Middle frontal gyrus (tissue), 1 donor: ENCODE measurements around the gene SENP5.
A peak's percentile ranks its signal among the peaks of the same experiment; 100 is the strongest.
"Not testable (repeated sequence)": the region's sequence is repeated elsewhere in the genome, so short reads cannot be mapped to it uniquely, and the experiment has no call there.

ENCODE experiments used
- DNase-seq: peaks from one replicate; pipeline ENCODE4 v3.0.0-alpha.2; 2015; ENCODE audit warnings: low spot score; ENCODE audit errors: extremely low spot score

SENP5 gene, protein sequence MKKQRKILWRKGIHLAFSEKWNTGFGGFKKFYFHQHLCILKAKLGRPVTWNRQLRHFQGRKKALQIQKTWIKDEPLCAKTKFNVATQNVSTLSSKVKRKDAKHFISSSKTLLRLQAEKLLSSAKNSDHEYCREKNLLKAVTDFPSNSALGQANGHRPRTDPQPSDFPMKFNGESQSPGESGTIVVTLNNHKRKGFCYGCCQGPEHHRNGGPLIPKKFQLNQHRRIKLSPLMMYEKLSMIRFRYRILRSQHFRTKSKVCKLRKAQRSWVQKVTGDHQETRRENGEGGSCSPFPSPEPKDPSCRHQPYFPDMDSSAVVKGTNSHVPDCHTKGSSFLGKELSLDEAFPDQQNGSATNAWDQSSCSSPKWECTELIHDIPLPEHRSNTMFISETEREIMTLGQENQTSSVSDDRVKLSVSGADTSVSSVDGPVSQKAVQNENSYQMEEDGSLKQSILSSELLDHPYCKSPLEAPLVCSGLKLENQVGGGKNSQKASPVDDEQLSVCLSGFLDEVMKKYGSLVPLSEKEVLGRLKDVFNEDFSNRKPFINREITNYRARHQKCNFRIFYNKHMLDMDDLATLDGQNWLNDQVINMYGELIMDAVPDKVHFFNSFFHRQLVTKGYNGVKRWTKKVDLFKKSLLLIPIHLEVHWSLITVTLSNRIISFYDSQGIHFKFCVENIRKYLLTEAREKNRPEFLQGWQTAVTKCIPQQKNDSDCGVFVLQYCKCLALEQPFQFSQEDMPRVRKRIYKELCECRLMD

DNA sequence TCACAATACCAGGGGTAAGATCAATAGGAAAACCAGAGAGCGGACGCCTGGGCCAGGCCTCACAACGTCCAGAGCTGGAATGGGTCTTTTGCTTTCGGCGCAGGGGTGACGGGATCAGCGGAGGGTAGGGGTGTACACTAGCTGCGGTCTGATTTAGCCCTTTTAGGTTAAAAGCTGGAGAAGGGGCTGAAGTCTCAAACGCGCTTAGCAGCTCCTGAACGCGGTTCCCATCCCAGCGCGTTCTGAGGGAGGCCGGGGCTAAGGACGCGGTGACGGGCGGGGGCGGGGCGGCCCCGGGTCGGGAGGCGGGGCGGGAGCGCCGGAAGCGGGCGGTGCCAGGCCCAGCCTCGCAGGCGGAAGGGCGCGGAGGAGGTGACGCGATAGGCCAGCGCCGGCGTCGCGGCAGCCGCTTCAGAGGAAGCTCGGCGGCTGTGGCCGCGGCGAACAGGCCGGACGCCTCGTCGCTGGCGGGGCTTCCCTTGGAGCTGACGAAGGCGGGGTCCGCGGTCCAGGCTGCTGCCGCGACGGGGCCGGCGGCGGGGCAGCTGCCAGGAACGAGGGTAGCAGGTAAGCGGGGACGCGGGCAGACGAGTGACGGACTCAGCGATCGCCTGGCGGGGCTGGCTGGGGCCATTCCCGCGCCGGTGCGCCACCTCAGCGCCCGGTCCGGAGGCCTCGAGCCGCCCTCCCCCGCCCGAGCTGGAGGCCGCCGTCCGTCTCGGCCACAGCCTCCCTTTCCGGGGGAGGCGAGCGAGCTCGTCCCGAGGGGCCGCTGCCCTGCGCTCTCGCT is at the start of gene SENP5:
Gene SENP5 (plus strand): TSS at position 414 of the 790 bp plus-strand sequence. CDS start 17,262 bp downstream, outside the sequence.
- DNase-seq = peak; percentile 85

DNA sequence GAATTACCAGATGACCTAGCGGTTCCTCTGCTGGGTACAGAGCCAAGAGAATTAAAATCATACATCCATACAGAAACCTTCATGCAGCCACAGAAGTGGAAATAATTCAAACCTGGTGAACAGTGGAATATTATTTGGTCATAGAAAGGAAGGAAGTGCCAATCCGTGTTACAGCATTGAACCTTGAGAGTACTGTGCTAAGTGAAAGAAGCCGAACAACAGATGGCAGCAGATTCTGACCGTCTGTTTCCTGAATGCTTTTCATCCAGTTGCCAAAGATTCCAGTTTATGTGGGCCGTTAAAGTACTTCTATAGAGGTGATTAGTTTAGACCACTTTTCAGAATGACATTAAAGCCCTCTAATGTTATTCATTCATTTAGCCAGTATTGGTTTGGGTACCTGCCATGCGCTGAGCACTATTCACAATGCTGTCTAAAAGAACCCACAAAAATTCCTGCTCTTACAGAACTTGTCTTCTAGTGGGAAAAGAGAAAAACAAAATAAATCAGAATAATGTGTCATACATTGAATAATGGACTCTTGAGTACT is 45.8 kb upstream of the SENP5 start:
- DNase-seq = no peak

DNA sequence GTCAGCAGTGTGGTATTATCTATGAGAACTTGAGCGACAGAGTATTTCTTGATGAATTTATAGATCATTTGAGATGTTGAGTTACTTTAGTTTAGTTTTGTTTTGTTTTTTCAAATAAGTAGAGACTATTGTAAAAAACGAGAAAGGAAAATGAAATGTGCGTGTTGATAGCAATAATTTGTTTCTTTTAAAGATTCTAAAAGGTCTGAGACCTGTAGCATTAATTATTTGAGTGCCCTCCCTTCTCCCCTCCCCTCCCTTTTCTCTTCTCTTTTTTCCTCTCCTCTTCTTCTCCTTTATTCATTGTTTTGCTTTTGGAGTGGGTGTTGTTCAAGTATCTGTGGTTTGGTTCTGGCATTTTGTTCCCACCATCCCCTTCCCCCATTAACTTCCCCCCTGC is 38.1 kb upstream of the SENP5 start:
- DNase-seq = not testable (repeated sequence)

DNA sequence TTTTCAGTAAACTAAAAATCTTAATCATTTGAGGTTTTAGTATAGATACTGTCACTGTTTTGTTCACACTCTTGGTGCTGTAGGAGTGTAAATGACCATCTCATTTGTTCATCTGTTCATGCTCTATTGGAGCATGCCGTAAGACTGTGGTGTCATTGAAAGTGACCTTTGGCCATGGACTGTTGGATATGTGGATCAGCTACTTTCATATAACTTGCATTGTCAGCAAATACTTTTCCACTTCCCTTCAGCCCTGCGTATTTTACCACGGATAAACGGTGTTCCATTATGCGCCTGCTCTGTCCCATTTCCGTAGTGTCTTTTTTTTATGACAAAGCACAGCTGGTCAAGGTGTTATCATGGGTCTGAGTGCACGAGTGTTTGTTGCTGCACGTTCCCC is 32.6 kb upstream of the SENP5 start:
- DNase-seq = no peak

DNA sequence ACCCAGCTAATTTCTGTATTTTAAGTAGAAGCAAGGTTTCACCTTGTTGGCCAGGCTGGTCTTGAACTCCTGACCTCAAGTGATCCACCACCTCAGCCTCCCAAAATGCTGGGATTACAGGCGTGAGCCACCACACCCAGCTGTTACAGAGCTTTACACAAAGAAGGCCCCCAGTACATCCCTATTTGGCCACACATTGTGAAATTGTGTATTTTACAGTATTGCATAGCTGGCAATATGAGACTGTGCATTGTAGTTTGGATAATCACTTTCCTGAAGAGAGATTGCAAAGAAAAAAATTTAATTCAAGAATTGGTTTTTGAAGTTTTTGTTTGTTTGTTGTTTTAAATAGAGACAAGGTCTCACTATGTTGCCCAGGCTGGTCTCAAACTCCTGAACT is 31.1 kb upstream of the SENP5 start:
- DNase-seq = not testable (repeated sequence)

DNA sequence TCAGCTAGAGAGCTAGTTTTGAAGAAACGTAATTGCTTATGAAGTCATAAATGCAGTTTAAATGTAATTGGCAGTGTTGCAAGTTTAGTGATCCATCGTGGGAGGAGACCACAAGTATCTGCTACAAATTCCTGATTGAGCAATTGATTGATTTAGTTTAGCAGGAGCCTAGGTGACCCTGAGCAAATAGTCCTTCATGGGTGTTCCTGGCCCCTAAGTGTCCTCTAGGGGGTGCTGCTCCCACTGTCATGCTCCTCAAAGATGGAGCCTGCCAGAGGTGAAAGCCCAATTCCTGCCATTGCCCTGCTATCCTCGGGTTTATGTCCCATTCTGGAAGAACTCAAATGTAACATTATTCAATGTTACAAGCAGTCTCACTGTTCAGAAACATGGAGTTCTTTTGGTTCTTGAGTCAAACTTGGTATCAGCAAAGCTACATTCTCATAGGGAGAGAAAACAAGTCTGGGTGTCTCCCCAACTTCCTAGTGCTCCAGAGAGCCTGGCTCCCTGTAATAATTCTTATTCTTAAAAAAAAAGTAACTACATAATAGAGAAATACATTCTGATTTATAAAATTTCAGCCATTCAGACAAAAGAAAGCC is 29.8 kb upstream of the SENP5 start:
- no peak for DNase-seq

DNA sequence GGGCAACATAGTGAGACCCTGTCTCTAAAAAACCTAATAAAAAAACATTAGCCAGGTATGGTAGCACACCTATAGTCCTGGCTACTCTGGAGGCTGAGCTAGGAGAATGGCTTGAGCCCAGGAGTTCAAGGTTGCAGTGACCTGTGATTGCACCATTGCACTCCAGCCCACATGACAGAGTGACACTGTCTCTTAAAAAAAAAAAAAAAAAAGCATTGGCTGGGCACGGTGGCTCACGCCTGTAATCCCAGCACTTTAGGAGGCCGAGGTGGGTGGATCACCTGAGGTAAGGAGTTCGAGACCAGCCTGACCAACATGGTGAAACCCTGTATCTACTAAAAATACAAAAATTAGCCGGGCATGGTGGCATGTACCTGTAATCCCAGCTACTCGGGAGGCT is 28.4 kb upstream of the SENP5 start:
- DNase-seq = not testable (repeated sequence)

DNA sequence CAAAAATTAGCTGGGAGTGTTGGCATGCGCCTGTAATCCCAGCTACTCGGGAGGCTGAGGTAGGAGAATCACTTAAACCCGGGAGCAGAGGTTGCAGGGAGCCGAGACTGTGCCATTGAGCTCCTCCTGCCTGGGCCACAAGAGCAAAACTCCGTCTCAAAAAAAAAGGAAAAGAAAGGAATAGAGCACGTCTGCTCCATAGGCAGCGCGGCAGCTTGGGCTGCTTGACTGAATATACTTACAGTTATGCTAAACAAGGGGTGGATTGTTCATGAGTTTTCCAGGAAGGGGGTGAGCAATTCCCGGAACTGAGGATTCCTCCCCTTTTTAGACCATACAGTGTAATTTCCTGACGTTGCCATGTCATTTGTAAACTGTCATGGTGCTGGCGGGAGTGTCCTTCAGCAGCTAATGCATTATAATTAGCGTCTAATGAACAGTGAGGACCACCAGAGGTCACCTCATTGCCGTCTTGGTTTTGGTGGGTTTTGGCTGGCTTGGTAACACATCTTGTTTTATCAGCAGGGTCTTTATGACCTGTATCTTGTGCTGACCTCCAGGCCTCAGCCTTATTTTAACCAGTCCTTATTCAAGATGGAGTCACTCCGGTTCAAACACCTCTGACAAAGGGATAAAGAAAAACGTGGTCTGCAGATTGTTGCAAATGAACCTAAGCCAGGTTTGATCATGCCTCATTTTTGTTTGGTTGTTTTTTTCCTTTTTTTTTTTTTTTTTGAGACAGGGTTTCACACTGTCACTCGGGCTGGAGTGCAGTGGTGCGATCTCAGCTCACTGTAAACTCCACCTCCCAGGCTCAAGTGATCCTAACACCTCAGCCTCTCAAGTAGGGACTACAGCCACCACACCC is 24.9 kb upstream of the SENP5 start:
- DNase-seq = no peak

DNA sequence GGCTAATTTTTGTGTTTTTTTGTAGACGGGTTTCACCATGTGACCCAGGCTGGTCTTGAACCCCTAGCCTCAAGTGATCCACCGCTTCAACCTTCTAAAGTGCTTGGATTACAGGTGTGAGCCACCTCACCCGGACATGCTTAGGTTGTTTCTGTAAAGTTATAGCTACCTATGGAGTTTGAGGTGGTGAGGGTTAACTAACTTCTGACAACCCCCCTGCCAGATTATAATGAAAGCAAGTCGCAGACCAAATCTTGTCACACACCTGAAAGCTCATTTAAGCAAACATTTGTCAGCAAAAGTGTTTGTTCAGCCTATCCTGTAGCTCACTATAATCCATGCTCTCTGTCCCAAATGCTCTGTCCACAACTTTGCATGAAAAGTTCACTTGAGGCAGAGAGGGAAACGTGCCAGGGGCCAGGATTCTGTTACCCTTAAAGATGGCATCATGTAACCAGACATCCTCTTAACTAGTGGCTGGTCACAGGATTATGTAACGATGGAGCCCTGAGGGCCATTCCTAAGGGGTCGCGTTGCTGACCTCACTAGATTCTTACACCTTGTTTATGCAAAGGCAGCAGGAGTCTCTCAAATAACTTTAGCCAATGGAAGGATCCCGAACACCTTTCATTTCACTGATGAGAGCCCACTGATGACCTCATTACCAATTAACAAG is 24.1 kb upstream of the SENP5 start:
- no peak for DNase-seq

DNA sequence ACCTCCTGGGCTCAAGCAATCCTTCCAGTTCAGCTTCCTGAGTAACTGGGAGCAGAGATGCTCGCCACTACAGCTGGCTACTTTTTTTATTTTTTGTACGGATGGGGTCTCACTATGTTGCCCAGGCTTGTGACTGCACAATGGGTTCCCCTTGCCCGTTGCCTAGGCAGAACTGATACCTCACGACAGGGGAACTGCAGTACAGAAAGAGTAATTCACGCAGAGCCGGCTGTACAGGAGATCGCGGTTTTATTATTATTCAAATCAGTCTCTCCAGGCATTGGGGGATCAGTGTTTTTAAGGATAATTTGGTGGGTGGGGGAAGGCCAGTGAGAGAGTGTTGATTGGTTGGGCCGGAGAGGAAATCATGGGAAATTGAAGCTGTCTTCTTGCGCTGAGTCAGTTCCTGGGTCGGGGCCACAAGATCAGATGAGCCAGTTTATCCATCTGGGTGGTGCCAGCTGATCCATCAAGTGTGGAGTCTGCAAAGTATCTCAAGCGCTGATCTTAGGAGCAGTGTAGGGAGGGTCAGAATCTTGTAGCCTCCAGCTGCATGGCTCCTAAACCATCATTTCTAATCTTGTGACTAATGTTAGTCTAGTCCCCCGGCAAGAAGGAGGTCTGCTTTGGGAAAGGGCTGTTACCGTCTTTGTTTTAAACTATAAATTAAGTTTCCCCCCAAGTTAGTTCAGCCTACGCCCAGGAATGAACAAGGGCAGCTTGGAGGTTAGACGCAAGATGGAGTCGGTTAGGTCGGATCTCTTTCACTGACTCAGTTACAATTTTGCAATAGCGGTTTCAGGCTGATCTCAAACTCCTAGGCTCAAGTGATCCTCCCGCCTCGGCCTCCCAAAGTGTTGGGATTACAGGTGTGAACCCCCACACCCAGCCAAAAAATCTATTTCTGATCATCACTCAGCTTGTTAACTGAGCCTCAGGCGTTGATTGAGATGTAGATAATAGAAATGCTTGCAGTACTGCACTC is 23.2 kb upstream of the SENP5 start:
- DNase-seq = not testable (repeated sequence)

DNA sequence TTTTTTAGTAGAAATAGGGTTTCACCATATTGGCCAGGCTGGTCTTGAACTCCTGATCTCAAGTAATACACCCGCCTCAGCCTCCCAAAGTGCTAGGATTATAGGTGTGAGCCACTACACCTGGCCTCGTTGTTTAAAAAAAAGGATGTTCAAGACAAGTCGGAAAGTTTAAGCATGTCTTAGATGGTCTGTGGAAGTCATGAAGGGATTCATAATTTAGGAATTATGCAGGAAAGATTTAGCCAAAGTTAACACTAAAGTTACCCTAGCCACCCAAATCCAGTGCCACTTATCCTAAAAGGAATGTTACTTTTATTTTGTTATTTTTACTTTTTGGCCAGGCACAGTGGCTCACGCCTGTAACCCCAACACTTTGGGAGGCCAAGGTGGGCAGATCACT is 19.3 kb upstream of the SENP5 start:
- DNase-seq = not testable (repeated sequence)

DNA sequence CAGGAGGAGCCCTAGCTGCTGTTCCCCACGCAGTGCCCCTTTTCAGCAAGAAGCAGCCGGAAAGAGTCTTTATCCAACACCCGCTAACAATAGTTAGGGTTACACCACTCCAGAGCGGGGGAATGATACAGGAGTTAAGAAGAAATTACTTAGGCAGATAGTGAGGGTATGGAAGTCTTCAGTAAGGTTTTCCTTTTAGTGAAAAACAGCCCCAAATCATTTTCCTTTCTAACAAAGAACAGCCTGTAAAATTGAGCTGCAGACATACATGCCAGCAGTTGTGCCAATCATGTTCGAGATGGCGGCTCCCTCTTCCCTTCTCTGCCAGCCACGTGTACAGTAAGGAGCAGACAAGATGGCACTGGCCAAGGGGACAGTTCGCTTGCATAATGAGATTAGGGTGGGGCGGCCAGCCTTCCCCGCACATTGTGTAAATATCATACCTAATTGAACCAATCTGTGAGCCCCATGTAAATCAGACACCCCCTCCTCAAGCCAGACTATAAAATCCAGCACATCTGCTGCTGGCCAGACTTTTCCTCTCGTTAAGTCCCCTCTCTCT is 18.5 kb upstream of the SENP5 start:
- no peak for DNase-seq

DNA sequence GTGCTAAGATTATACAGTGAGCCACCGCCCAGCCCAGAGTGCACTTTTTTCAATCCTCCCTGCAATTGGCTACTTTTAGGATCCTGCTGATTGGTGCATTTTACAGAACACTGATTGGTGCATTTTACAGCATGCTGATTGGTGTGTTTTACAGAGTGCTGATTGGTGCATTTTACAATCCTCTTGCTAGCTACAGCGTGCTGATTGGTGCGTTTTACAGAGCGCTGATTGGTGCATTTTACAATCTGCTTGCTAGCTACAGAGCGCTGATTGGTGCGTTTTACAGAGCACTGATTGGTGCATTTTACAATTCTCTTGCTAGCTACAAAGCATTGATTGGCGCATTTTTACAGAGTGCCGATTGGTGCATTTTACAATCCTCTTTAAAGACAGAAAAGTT is 4.7 kb upstream of the SENP5 start:
- not testable (repeated sequence) for DNase-seq

DNA sequence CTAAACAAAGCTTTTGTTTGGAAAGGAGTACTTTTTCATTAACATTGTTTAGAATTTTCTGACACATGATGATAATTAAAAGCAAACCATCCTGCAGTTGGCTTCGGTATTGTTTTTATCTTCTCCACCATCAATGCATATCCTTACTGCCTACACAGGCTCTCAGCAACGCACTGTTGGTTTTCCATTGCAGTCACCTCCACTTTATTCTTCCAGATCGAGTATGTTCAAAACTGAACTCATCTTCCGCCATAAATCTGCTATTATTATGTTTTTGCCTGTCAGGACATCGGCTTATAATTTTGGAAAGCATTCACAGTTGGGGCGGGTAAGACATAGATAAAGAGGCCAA is 589 bp upstream of the SENP5 start:
- no peak for DNase-seq

DNA sequence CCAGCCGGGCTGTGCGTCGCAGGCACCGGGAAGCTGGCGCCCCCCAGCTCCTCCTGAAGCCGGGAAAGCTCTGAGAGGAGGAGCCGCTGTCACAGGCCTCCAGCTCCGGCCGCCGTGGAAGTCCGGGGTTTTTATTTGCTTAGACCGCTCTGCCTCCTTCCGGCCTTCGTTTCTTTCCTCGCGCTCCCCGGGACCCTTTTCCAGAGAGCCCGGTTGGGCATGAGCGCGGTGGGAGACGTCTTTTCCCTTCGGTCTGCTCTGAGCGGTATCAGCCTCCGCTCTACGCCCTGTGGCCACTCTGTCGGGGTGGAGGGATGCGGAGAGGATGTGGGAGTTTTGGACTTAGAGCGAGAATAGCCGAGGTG is 559 bp downstream of the SENP5 start:
- no peak for DNase-seq

DNA sequence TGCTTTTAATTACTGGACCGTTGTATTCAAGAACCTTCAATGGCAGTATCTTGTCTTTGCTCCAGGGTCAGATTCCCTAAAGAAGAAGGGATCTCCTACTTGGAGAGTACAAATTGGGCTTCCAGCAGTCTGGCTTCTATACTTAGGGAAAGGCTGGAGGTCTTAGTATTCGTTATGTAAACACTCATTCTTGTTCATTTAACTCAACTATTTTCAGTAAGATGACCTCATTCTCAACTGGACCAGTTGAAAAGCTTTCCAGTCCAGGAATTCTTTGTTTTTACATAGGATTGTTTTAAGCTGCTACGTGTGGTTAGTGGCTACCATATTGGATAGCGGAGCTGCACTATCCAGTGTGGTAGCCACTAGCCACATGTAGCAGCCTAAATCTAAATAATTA is 4.6 kb downstream of the SENP5 start:
- DNase-seq = no peak

DNA sequence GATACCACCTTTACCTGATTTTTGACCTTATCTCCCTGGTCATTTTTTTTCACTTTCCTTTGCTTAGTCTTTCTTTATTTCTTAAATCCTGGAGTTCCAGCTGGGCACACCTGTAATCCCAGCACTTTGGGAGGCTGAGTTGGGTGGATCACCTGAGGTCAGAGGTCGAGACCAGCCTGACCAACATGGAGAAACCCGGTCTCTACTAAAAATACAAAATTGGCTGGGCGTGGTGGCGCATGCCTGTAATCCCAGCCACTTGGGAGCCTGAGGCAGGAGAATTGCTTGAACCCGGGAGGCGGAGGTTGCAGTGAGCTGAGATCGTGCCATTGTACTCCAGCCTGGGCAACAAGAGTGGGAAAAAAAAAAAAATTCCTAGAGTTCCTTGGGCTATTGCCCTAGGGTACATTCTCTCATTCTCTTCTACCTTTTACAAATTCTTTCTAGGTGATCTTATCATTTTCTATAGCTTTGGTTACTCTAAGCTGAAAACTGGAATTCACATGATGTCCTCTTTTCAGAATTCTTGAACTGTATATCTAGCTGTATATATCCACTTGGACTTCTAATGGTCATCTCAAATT is 6.9 kb downstream of the SENP5 start:
- DNase-seq = not testable (repeated sequence)

DNA sequence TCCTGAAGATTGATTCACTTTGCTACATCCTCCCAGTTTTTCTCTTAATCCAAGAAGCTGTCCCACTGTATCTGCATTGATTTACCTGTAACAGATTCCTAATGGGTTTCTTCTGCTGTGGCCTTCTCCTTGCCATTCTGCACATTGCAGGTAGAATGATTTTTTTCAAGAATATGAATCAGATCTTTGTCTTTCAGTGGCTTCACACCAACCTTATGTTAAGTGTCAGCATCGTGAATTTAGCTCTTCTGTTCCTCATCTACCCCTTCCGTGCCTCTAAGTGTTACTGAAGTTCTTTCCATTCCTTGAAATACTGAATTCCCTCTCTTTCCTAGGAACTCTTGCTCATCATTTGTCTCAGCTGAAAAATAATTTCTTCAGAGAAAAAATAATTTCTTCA is 7.5 kb downstream of the SENP5 start:
- DNase-seq = no peak
